ENCODE results near the gene NPFFR1. TPM values are rescaled to one million over a fixed set of nuclear protein-coding genes. Genes with fewer than 3 reads are reported as not detected.

NPFFR1 gene
- total and polyA plus RNA-seq, 10 donors: under 0.01 to 0.63 (median 0.09) TPM; not detected in 2

DNA sequence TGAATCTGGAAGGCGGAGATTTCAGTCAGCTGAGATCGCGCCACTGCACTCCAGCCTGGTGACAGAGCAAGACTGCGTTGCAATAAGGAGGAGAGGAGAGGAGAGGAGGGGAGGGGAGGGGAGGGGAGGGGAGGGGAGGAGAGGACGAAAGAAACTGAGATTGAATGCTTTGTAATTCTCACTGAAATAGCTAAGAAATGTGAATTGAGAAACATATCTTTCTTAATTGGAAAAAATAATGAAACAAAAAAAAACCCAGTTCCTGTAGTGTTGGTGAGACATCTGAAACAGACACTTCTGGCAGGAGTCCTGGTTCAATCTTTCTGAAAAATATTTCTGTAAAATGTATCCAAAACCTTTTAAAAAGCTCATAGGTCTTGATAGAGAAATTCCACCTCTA lies 77.0 kb downstream of the NPFFR1 start:
- TF ChIP-seq, protein P1, sequence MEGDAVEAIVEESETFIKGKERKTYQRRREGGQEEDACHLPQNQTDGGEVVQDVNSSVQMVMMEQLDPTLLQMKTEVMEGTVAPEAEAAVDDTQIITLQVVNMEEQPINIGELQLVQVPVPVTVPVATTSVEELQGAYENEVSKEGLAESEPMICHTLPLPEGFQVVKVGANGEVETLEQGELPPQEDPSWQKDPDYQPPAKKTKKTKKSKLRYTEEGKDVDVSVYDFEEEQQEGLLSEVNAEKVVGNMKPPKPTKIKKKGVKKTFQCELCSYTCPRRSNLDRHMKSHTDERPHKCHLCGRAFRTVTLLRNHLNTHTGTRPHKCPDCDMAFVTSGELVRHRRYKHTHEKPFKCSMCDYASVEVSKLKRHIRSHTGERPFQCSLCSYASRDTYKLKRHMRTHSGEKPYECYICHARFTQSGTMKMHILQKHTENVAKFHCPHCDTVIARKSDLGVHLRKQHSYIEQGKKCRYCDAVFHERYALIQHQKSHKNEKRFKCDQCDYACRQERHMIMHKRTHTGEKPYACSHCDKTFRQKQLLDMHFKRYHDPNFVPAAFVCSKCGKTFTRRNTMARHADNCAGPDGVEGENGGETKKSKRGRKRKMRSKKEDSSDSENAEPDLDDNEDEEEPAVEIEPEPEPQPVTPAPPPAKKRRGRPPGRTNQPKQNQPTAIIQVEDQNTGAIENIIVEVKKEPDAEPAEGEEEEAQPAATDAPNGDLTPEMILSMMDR (IDR thresholded peaks at IDR 0.05 in 8 of 11, conservative IDR thresholded peaks at IDR 0.05 in 3 of 11): no peak
- 85 to 100% (median 93%) methylated on average over 3 to 5 of the region's 5 CpGs for WGBS, 5 donors
- Histone ChIP-seq H3K9me3 (no peaks in the 10 kb centered on the region), H3K4me3 (no peak overlapping the region), H3K4me1 (no peaks in the 10 kb centered on the region), H3K27me3 (replicated peaks in 1 of 7) (no peaks in the 10 kb centered on the region), H3K27ac (no peak overlapping the region), H3K36me3 (peaks cover 2 to 98% (median 63%) of the 10 kb centered on the region in 6 donors)
- intact Hi-C loops (cut with DNase I; ENCODE audit: low total_unique reads): no loop called here
- no peak for DNase-seq

DNA sequence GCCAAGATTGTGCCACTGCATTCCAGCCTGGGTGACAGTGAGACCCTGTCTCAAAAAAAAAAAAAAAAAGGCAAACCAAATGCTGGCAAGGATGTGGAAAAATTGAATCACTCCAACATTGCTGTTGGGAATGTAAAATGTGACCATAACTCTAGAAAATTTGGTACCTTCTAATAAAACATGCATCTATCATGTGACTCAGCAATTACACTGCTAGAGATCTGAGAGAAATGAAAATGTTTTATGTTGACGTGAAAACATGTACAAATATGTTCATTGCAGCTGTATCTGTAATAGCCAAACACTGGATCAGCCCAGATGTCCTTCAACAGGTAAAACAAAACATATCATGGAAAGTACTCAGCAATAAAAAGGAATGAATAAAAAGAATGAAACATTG lies 82.7 kb downstream of the NPFFR1 start:
- 92 to 100% (median 95%) methylated on average over 1 of the region's 1 CpG for WGBS, 5 donors
- peaks cover 0 to 12% (median 0%) of the 10 kb centered on the region in 6 donors for H3K4me1 ChIP-seq
- TF ChIP-seq POLR2A (IDR thresholded peaks at IDR 0.05) (no peak), POLR2AphosphoS5 (IDR thresholded peaks at IDR 0.05) (no peak)
- TF ChIP-seq, protein P1 (IDR thresholded peaks at IDR 0.05 in 8 of 11, conservative IDR thresholded peaks at IDR 0.05 in 3 of 11): no peak
- peaks cover 3 to 85% (median 44%) of the 10 kb centered on the region in 6 donors for H3K36me3 ChIP-seq
- no peak overlapping the region for H3K27ac ChIP-seq
- H3K9me3 ChIP-seq: no peaks in the 10 kb centered on the region
- no peak for DNase-seq
- intact Hi-C loops (cut with DNase I; ENCODE audit: low total_unique reads): no loop called here
- no peaks in the 10 kb centered on the region for H3K27me3 ChIP-seq (replicated peaks in 1 of 7)
- no peak overlapping the region for H3K4me3 ChIP-seq

DNA sequence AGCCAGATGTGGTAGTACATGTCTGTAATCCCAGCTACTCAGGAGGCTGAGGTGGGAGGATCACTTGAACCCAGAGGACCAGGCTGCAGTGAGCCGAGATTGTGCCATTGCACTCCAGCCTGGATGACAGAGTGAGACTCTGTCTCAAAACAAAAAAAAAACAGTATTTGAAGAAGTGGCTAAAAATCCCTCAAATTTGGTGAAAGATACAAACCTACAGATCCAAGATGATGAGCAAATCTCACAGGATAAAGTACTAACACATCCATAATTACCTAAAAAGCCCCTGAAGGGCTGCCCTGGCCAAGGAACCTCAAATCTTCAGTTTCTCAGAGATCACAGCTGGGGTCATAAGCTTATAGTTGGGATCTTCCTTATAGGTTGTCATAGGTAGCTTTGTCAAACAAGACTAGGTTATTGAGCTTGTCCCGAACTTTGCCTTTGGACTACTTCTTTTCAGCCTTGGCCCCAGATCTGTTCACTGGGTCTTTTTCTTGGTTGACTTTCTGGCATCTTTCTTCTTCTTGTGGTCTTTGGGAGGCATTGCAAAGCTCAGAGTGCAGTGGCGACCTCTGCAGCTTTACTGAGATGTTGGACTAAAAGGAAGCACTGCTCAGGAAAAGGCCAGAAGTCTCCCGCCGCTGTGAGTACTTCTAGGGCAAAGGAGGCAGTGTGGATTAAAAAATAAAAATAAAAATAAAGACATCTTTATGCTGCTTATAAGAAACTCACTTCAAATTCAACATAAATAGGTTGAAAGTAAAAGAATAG lies 84.9 kb downstream of the NPFFR1 start:
- no peaks in the 10 kb centered on the region for H3K27me3 ChIP-seq (replicated peaks in 1 of 7)

More for the DNA sequence above, 84.9 kb downstream of the NPFFR1 start:
- peaks cover 0 to 12% (median 2%) of the 10 kb centered on the region in 6 donors for H3K4me1 ChIP-seq
- intact Hi-C loops (cut with DNase I; ENCODE audit: low total_unique reads): no loop called here
- 94 to 96% (median 96%) methylated on average over 5 of the region's 5 CpGs for WGBS, 5 donors
- no peak overlapping the region for H3K4me3 ChIP-seq
- H3K27ac ChIP-seq: no peak overlapping the region
- no peak for DNase-seq
- TF ChIP-seq POLR2AphosphoS5 (IDR thresholded peaks at IDR 0.05) (no peak), POLR2A (IDR thresholded peaks at IDR 0.05) (no peak)
- TF ChIP-seq, protein P1 (IDR thresholded peaks at IDR 0.05 in 8 of 11, conservative IDR thresholded peaks at IDR 0.05 in 3 of 11): no peak
- H3K36me3 ChIP-seq: peaks cover 3 to 62% (median 32%) of the 10 kb centered on the region in 6 donors
- H3K9me3 ChIP-seq: no peaks in the 10 kb centered on the region

Small RNAs within 50 kb of the gene (small RNA-seq; reads per million reads assigned to genes)
- 0 reads per million in 4 donors for gene RPS25P9

Other genes with a start within 250 kb of the NPFFR1 start
- gene MACROH2A2, start 231.2 kb downstream of the NPFFR1 start, total RNA-seq: 1 to 10 TPM; 1.2 to 4.2 (median 3.0) TPM
- 1 to 10 TPM; 2.6 to 4.9 (median 3.5) TPM for gene MACROH2A2, start 231.2 kb downstream of the NPFFR1 start, polyA plus RNA-seq
- gene AIFM2, start 151.2 kb downstream of the NPFFR1 start, total RNA-seq: 1 to 10 TPM; 5.1 to 9.4 (median 8.7) TPM
- 1 to 10 TPM; 4.3 to 6.2 (median 6.2) TPM for gene AIFM2, start 151.2 kb downstream of the NPFFR1 start, polyA plus RNA-seq
- gene TYSND1, start 137.3 kb downstream of the NPFFR1 start, total RNA-seq: 10 to 100 TPM; 14.1 to 20.3 (median 16.6) TPM
- 10 to 100 TPM; 15.2 to 20.9 (median 19.2) TPM for gene TYSND1, start 137.3 kb downstream of the NPFFR1 start, polyA plus RNA-seq
- 100 to 1,000 TPM in 1 of 7 donors, 10 to 100 TPM in 6; 63.6 to 107 (median 79.5) TPM for gene SAR1A, start 113.5 kb downstream of the NPFFR1 start, total RNA-seq
- 10 to 100 TPM; 27.3 to 33.2 (median 28.4) TPM for gene SAR1A, start 113.5 kb downstream of the NPFFR1 start, polyA plus RNA-seq
- 10 to 100 TPM; 54.8 to 83.3 (median 75.5) TPM for gene PPA1, start 50.6 kb downstream of the NPFFR1 start, total RNA-seq
- gene PPA1, start 50.6 kb downstream of the NPFFR1 start, polyA plus RNA-seq: 100 to 1,000 TPM; 120 to 133 (median 121) TPM
- 1 to 10 TPM; 2.4 to 4.9 (median 3.9) TPM for gene LRRC20, start 98.6 kb upstream of the NPFFR1 start, total RNA-seq
- 1 to 10 TPM; 1.6 to 3.6 (median 2.9) TPM for gene LRRC20, start 98.6 kb upstream of the NPFFR1 start, polyA plus RNA-seq
- gene EIF4EBP2, start 120.1 kb upstream of the NPFFR1 start, total RNA-seq: 10 to 100 TPM; 44.7 to 82.5 (median 71.3) TPM
- 10 to 100 TPM; 12.5 to 22.8 (median 15.7) TPM for gene EIF4EBP2, start 120.1 kb upstream of the NPFFR1 start, polyA plus RNA-seq
- not detected for gene NODAL, start 157.7 kb upstream of the NPFFR1 start, total RNA-seq
- gene NODAL, start 157.7 kb upstream of the NPFFR1 start, polyA plus RNA-seq: not detected
- gene PALD1, start 194.8 kb upstream of the NPFFR1 start, total RNA-seq: 10 to 100 TPM in 6 of 7 donors, 1 to 10 TPM in 1; 8.5 to 27.8 (median 20.5) TPM
- gene PALD1, start 194.8 kb upstream of the NPFFR1 start, polyA plus RNA-seq: 10 to 100 TPM in 2 of 3 donors, 1 to 10 TPM in 1; 7.7 to 19.7 (median 16.8) TPM